T-helper 2 cell (primary cell): ENCODE results near the gene CEP41.

Source experiments
- DNase-seq, 5 experiments: peaks; one replicate each; pipeline versions ENCODE4 v3.0.0 to v3.0.0-alpha.2; 2012 to 2022

CEP41 gene

GRCh38 chr7:130418306-130418705 is 22.5 kb downstream of the CEP41 start:
- no peak for DNase-seq

GRCh38 chr7:130417213-130417612 is 23.6 kb downstream of the CEP41 start:
- DNase-seq = peak in 1 of 5 experiments; percentile 57

- peak in 1 of 5 experiments; percentile 10 for DNase-seq
Measured at GRCh38 chr7:130415006-130415405, 25.8 kb downstream of the CEP41 start.

GRCh38 chr7:130413201-130413600 is 27.6 kb downstream of the CEP41 start:
- DNase-seq = no peak

GRCh38 chr7:130410868-130411541 is 29.8 kb downstream of the CEP41 start:
- DNase-seq = no peak

- no peak for DNase-seq
Measured at GRCh38 chr7:130409712-130410072, 31.1 kb downstream of the CEP41 start.

- no peak for DNase-seq
Measured at GRCh38 chr7:130409067-130409711, 31.6 kb downstream of the CEP41 start.

- DNase-seq = no peak
Measured at GRCh38 chr7:130405003-130405402, 35.8 kb downstream of the CEP41 start.

- DNase-seq = no peak
Measured at GRCh38 chr7:130401578-130401977, 39.2 kb downstream of the CEP41 start.

GRCh38 chr7:130401101-130401500 is 39.7 kb downstream of the CEP41 start:
- DNase-seq = no peak

GRCh38 chr7:130400120-130400572 is 40.7 kb downstream of the CEP41 start:
- DNase-seq = no peak

- DNase-seq = no peak
Measured at GRCh38 chr7:130398526-130399090, 42.2 kb downstream of the CEP41 start.

GRCh38 chr7:130397758-130398073 is 43.1 kb downstream of the CEP41 start:
- DNase-seq = no peak

GRCh38 chr7:130397051-130397757 is 43.6 kb downstream of the CEP41 start:
- DNase-seq = no peak

- no peak for DNase-seq
Measured at GRCh38 chr7:130396109-130396508, 44.7 kb downstream of the CEP41 start.

- DNase-seq = no peak
Measured at GRCh38 chr7:130395421-130395820, 45.4 kb downstream of the CEP41 start.

GRCh38 chr7:130394421-130395195 is 46.2 kb downstream of the CEP41 start:
- DNase-seq = peak in 2 of 5 experiments; percentile 10 to 83

- DNase-seq = no peak
Measured at GRCh38 chr7:130393841-130394411, 46.9 kb downstream of the CEP41 start.

- DNase-seq = no peak
Measured at GRCh38 chr7:130393101-130393561, 47.7 kb downstream of the CEP41 start.

GRCh38 chr7:130390486-130390885 is 50.3 kb downstream of the CEP41 start:
- DNase-seq = no peak

- DNase-seq = no peak
Measured at GRCh38 chr7:130388671-130389070, 52.1 kb downstream of the CEP41 start.
